Measurements from ENCODE around the gene BTN2A1. TPM values are rescaled to one million over a fixed set of nuclear protein-coding genes. Genes with fewer than 3 reads are reported as not detected.

BTN2A1 gene
- total and polyA plus RNA-seq, 2 donors from 2014 or later = 15.6 to 19.1 TPM

GRCh38 chr6:26516481-26517427 lies 59.0 kb downstream of the BTN2A1 start:
- Histone ChIP-seq H3K9ac (ENCODE audit: low read length in 3 of 3) (no peak overlapping the region), H3K4me3 (ENCODE audit: low read length in 3 of 3) (no peak overlapping the region), H3K27ac (ENCODE audit: low read depth in 2 of 2, low read length in 2 of 2) (no peak overlapping the region), H3K27me3 (ENCODE audit: control insufficient read depth, insufficient read depth, low read length) (no peaks in the 10 kb centered on the region), H3K36me3 (ENCODE audit: control insufficient read depth in 2 of 3, insufficient read depth in 3 of 3, low read length in 3 of 3) (no peaks in the 10 kb centered on the region), H3K9me3 (ENCODE audit: control insufficient read depth in 2 of 3, insufficient read depth in 1 of 3, low read length in 3 of 3) (no peaks in the 10 kb centered on the region), H3K4me1 (ENCODE audit: control insufficient read depth in 2 of 3, insufficient read depth in 2 of 3, low read depth in 1 of 3, low read length in 3 of 3) (no peaks in the 10 kb centered on the region)
- TF ChIP-seq, protein P1, sequence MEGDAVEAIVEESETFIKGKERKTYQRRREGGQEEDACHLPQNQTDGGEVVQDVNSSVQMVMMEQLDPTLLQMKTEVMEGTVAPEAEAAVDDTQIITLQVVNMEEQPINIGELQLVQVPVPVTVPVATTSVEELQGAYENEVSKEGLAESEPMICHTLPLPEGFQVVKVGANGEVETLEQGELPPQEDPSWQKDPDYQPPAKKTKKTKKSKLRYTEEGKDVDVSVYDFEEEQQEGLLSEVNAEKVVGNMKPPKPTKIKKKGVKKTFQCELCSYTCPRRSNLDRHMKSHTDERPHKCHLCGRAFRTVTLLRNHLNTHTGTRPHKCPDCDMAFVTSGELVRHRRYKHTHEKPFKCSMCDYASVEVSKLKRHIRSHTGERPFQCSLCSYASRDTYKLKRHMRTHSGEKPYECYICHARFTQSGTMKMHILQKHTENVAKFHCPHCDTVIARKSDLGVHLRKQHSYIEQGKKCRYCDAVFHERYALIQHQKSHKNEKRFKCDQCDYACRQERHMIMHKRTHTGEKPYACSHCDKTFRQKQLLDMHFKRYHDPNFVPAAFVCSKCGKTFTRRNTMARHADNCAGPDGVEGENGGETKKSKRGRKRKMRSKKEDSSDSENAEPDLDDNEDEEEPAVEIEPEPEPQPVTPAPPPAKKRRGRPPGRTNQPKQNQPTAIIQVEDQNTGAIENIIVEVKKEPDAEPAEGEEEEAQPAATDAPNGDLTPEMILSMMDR (IDR thresholded peaks at IDR 0.05; ENCODE audit: borderline replicate concordance, extremely low read depth, insufficient read depth) = no peak
- intact Hi-C loops (cut with DNase I) = no loop called here
- FAIRE-seq (no peak), DNase-seq (peak in 1 of 5 donors; percentile 18)

Other genes with a start within 250 kb of the BTN2A1 start
- 21.5 TPM for gene BTN3A2, start 92.8 kb upstream of the BTN2A1 start, total RNA-seq
- gene BTN3A2, start 92.8 kb upstream of the BTN2A1 start, polyA plus RNA-seq (ENCODE audit: insufficient read depth, low read depth, low replicate concordance) = 26.0 TPM
- gene BTN2A2, start 74.8 kb upstream of the BTN2A1 start, total RNA-seq = 19.9 TPM
- gene BTN2A2, start 74.8 kb upstream of the BTN2A1 start, polyA plus RNA-seq (ENCODE audit: insufficient read depth, low read depth, low replicate concordance) = 8.9 TPM
- gene BTN3A1, start 55.7 kb upstream of the BTN2A1 start, total RNA-seq = 23.1 TPM
- 13.8 TPM for gene BTN3A1, start 55.7 kb upstream of the BTN2A1 start, polyA plus RNA-seq (ENCODE audit: insufficient read depth, low read depth, low replicate concordance)
- gene BTN3A3, start 17.5 kb upstream of the BTN2A1 start, total RNA-seq = 20.3 TPM
- gene BTN3A3, start 17.5 kb upstream of the BTN2A1 start, polyA plus RNA-seq (ENCODE audit: insufficient read depth, low read depth, low replicate concordance) = 7.9 TPM
- gene BTN1A1, start 42.3 kb downstream of the BTN2A1 start, total RNA-seq = 0.09 TPM
- gene BTN1A1, start 42.3 kb downstream of the BTN2A1 start, polyA plus RNA-seq (ENCODE audit: insufficient read depth, low read depth, low replicate concordance) = not detected
- 72.7 TPM for gene HMGN4, start 80.4 kb downstream of the BTN2A1 start, total RNA-seq
- 49.3 TPM for gene HMGN4, start 80.4 kb downstream of the BTN2A1 start, polyA plus RNA-seq (ENCODE audit: insufficient read depth, low read depth, low replicate concordance)
- 14.0 TPM for gene ABT1, start 139.0 kb downstream of the BTN2A1 start, total RNA-seq
- gene ABT1, start 139.0 kb downstream of the BTN2A1 start, polyA plus RNA-seq (ENCODE audit: insufficient read depth, low read depth, low replicate concordance) = 11.3 TPM
- 27.3 TPM for gene ZNF322, start 201.8 kb downstream of the BTN2A1 start, total RNA-seq
- 7.9 TPM for gene ZNF322, start 201.8 kb downstream of the BTN2A1 start, polyA plus RNA-seq (ENCODE audit: insufficient read depth, low read depth, low replicate concordance)